H9 (cell line): ENCODE data around the gene RETNLB. TPM values are rescaled to one million over a fixed set of nuclear protein-coding genes. Genes with fewer than 3 reads are reported as not detected.

Experiments
- DNase-seq: peaks from one replicate; pipeline ENCODE4 v3.0.0-alpha.2; 2017
- H2AFZ ChIP-seq: one replicate; pipeline ENCODE4 v1.6.1; 2013; ENCODE audit warnings: mild to moderate bottlenecking, low read length, control low read depth, moderate library complexity
- H2AK5ac ChIP-seq: 2 replicates; pipeline ENCODE4 v1.6.1; 2013; ENCODE audit warnings: low read length, control low read depth, mixed read lengths; ENCODE audit not compliant: insufficient read length
- H2BK120ac ChIP-seq: one replicate; pipeline ENCODE4 v1.6.1; 2013; ENCODE audit warnings: low read depth, mild to moderate bottlenecking, low read length, control low read depth, inconsistent platforms; ENCODE audit not compliant: poor library complexity, severe bottlenecking
- H2BK12ac ChIP-seq: 2 replicates; pipeline ENCODE4 v1.6.1; 2013; ENCODE audit warnings: low read length, control low read depth, mixed read lengths, low read depth; ENCODE audit not compliant: insufficient read length
- H2BK15ac ChIP-seq: 2 replicates; pipeline ENCODE4 v1.6.1; 2013; ENCODE audit warnings: low read depth, low read length, control low read depth
- H2BK20ac ChIP-seq: one replicate; pipeline ENCODE4 v1.6.1; 2013; ENCODE audit warnings: low read depth, mild to moderate bottlenecking, low read length, control low read depth, inconsistent platforms; ENCODE audit not compliant: poor library complexity, severe bottlenecking
- H2BK5ac ChIP-seq: 2 replicates; pipeline ENCODE4 v1.6.1; 2013; ENCODE audit warnings: low read length, control low read depth, mixed read lengths; ENCODE audit not compliant: insufficient read length
- H3K14ac ChIP-seq: 2 replicates; pipeline ENCODE4 v1.6.1; 2013; ENCODE audit warnings: low read length, control low read depth; ENCODE audit not compliant: insufficient read depth
- H3K18ac ChIP-seq: 2 replicates; pipeline ENCODE4 v1.6.1; 2013; ENCODE audit warnings: low read depth, mild to moderate bottlenecking, mixed read lengths, low read length, control low read depth; ENCODE audit not compliant: insufficient read length
- H3K23ac ChIP-seq: 2 replicates; pipeline ENCODE4 v1.6.1; 2013; ENCODE audit warnings: low read length, control low read depth, mixed read lengths, low read depth; ENCODE audit not compliant: insufficient read length
- H3K23me2 ChIP-seq: 2 replicates; pipeline ENCODE4 v1.6.1; 2013; ENCODE audit warnings: low read depth, mild to moderate bottlenecking, mixed read lengths, low read length, control low read depth; ENCODE audit not compliant: insufficient read length, poor library complexity, severe bottlenecking
- H3K27ac ChIP-seq: 2 replicates; pipeline ENCODE4 v1.5.1; 2013; ENCODE audit warnings: low read length, control low read depth, mixed read lengths, low read depth; ENCODE audit not compliant: insufficient read length
- H3K27me3 ChIP-seq: 2 replicates; pipeline ENCODE4 v1.6.1; 2013; ENCODE audit warnings: low read length, control low read depth, inconsistent platforms; ENCODE audit not compliant: insufficient read depth
- H3K4ac ChIP-seq: 2 replicates; pipeline ENCODE4 v1.6.1; 2013; ENCODE audit warnings: low read depth, mild to moderate bottlenecking, control low read depth, inconsistent platforms, low read length, moderate library complexity
- H3K4me1 ChIP-seq: 2 replicates; pipeline ENCODE4 v1.6.1; 2013; ENCODE audit warnings: low read length, control low read depth, inconsistent platforms; ENCODE audit not compliant: insufficient read depth
- H3K4me2 ChIP-seq: 2 replicates; pipeline ENCODE4 v1.6.1; 2013; ENCODE audit warnings: low read length, control low read depth, mixed read lengths; ENCODE audit not compliant: insufficient read length, insufficient read depth
- H3K56ac ChIP-seq: 2 replicates; pipeline ENCODE4 v1.6.1; 2013; ENCODE audit warnings: low read depth, mild to moderate bottlenecking, mixed read lengths, low read length, control low read depth; ENCODE audit not compliant: insufficient read length
- H3K79me1 ChIP-seq: 2 replicates; pipeline ENCODE4 v1.6.1; 2013; ENCODE audit warnings: low read depth, mild to moderate bottlenecking, moderate library complexity, low read length, control low read depth, inconsistent platforms; ENCODE audit not compliant: insufficient read depth, poor library complexity, severe bottlenecking
- H3K79me2 ChIP-seq: 2 replicates; pipeline ENCODE4 v1.6.1; 2013; ENCODE audit warnings: low read length, control low read depth, inconsistent platforms; ENCODE audit not compliant: insufficient read depth
- H3K9ac ChIP-seq: 2 replicates; pipeline ENCODE4 v1.6.1; 2013; ENCODE audit warnings: low read length, control low read depth, mixed read lengths; ENCODE audit not compliant: insufficient read length; ENCODE audit errors: extremely low read depth
- H3K9me3 ChIP-seq: one replicate; pipeline ENCODE4 v1.6.1; 2013; ENCODE audit warnings: low read depth, low read length, inconsistent platforms; ENCODE audit not compliant: control insufficient read depth
- H3T11ph ChIP-seq: one replicate; pipeline ENCODE4 v1.6.1; 2013; ENCODE audit warnings: mild to moderate bottlenecking, low read length, control low read depth, inconsistent platforms
- H4K20me1 ChIP-seq: one replicate; pipeline ENCODE4 v1.6.1; 2013; ENCODE audit not compliant: control insufficient read depth, insufficient read length, insufficient read depth
- H4K5ac ChIP-seq: 2 replicates; pipeline ENCODE4 v1.6.1; 2013; ENCODE audit warnings: low read depth, mild to moderate bottlenecking, mixed read lengths, low read length, control low read depth; ENCODE audit not compliant: insufficient read length
- H4K8ac ChIP-seq: replicated peaks from 2 replicates; pipeline ENCODE4 v1.6.1; 2013; ENCODE audit warnings: low read length, control low read depth, mixed read lengths, low read depth; ENCODE audit not compliant: insufficient read length
- H4K91ac ChIP-seq: 2 replicates; pipeline ENCODE4 v1.6.1; 2013; ENCODE audit warnings: low read depth, mild to moderate bottlenecking, moderate library complexity, mixed read lengths, low read length, control low read depth; ENCODE audit not compliant: insufficient read length
- H3K27ac Mint-ChIP-seq, 3 experiments: 2 replicates in 2 of 3; 3 replicates in 1 of 3; pipeline ENCODE4 v1.8.0; 2020 to 2021; ENCODE audit warnings: mixed read lengths in 3 of 3, mild to moderate bottlenecking in 1 of 3, moderate library complexity in 1 of 3
- H3K27me3 Mint-ChIP-seq: 2 replicates; pipeline ENCODE4 v1.8.0; 2021; ENCODE audit warnings: low read depth, mild to moderate bottlenecking, moderate library complexity, mixed read lengths
- H3K36me3 Mint-ChIP-seq, 3 experiments: 2 replicates in 2 of 3; 3 replicates in 1 of 3; pipeline ENCODE4 v1.8.0; 2020 to 2021; ENCODE audit warnings: low read depth in 3 of 3, mixed read lengths in 3 of 3; ENCODE audit not compliant: insufficient read depth in 1 of 3
- H3K4me1 Mint-ChIP-seq, 2 experiments: 2 replicates each; pipeline ENCODE4 v1.8.0; 2020; ENCODE audit warnings: mixed read lengths in 2 of 2
- H3K4me3 Mint-ChIP-seq, 2 experiments: 2 replicates in 1 of 2; 3 replicates in 1 of 2; pipeline ENCODE4 v1.8.0; 2020 to 2021; ENCODE audit warnings: mild to moderate bottlenecking in 2 of 2, mixed read lengths in 2 of 2, moderate library complexity in 1 of 2
- H3K9me3 Mint-ChIP-seq, 2 experiments: 2 replicates in 1 of 2; 3 replicates in 1 of 2; pipeline ENCODE4 v1.8.0; 2020; ENCODE audit warnings: mild to moderate bottlenecking in 2 of 2, mixed read lengths in 2 of 2, moderate library complexity in 1 of 2
- CTCF ChIP-seq: fragments of 200-600 bp; sonication (generic); conservative IDR thresholded peaks from 3 replicates; pipeline ENCODE4 v1.8.0; 2021; ENCODE audit warnings: antibody characterized with exemption, mild to moderate bottlenecking
- WGBS: extraction: QIAGEN DNeasy Blood & Tissue Kit; methylation state at CpG from one replicate; pipeline ENCODE4 v1.1.7; 2013; ENCODE audit warnings: missing lambda C conversion rate, low lambda C conversion rate, mixed read lengths; ENCODE audit not compliant: insufficient read length; ENCODE audit errors: extremely low coverage; 5-methylcytosine and 5-hydroxymethylcytosine counted together
- total RNA-seq: library from RNA; stranded (reverse); gene quantifications from 2 replicates; pipeline ENCODE4 v1.2.1, GENCODE V29; 2021

Gene RETNLB
- total RNA-seq, 1 experiment from 2014 or later = not detected

GRCh38 chr3:108804966-108805365 lies 47.8 kb upstream of the RETNLB start:
- Histone ChIP-seq H3K79me2 (no peaks in the 10 kb centered on the region), H2BK5ac (no peak overlapping the region), H2AFZ (no peak overlapping the region), H3T11ph (no peak overlapping the region), H3K4me1 (no peaks in the 10 kb centered on the region), H3K4ac (no peak overlapping the region), H3K27ac (no peak overlapping the region), H3K9ac (no peak overlapping the region), H4K8ac (no peak overlapping the region), H3K79me1 (no peaks in the 10 kb centered on the region), H3K4me2 (no peak overlapping the region), H3K56ac (no peak overlapping the region), H2BK15ac (no peak overlapping the region), H3K23ac (no peak overlapping the region), H3K18ac (no peak overlapping the region), H4K20me1 (no peaks in the 10 kb centered on the region), H4K91ac (no peak overlapping the region), H2BK120ac (no peak overlapping the region), H3K14ac (no peak overlapping the region), H2BK20ac (no peak overlapping the region), H2AK5ac (no peak overlapping the region), H4K5ac (no peak overlapping the region), H3K9me3 (no peaks in the 10 kb centered on the region), H3K27me3 (no peaks in the 10 kb centered on the region), H2BK12ac (no peak overlapping the region), H3K23me2 (no peaks in the 10 kb centered on the region)
- Mint-ChIP-seq H3K4me1 (no peaks in the 10 kb centered on the region), H3K9me3 (no peaks in the 10 kb centered on the region), H3K36me3 (no peaks in the 10 kb centered on the region), H3K27me3 (no peaks in the 10 kb centered on the region), H3K4me3 (no peak overlapping the region), H3K27ac (no peak overlapping the region; a peak in 1 of 7 replicates)
- no CpG with 5 or more reads among the region's 4 CpGs for WGBS
- no peak for TF ChIP-seq CTCF
- no peak for DNase-seq
